Esophagus (tissue), 2 donors: ENCODE results near the gene CROCC2. TPM values are rescaled to one million over a fixed set of nuclear protein-coding genes. Genes with fewer than 3 reads are reported as not detected.

Source experiments
- H3K27ac ChIP-seq, 2 donors: one replicate each; pipeline ENCODE4 v1.5.1; 2013; ENCODE audit warnings: low read depth in 2 of 2, mild to moderate bottlenecking in 2 of 2, inconsistent platforms in 1 of 2, low read length in 1 of 2, moderate library complexity in 1 of 2
- H3K27me3 ChIP-seq, 2 donors: one replicate each; pipeline ENCODE4 v1.6.1; 2013; ENCODE audit warnings: low read length in 2 of 2, control low read depth in 1 of 2, mild to moderate bottlenecking in 1 of 2; ENCODE audit not compliant: insufficient read depth in 2 of 2, control insufficient read depth in 1 of 2
- H3K36me3 ChIP-seq, 2 donors: one replicate each; pipeline ENCODE4 v1.6.1; 2013; ENCODE audit warnings: low read length in 1 of 2; ENCODE audit not compliant: control insufficient read depth in 2 of 2, insufficient read depth in 2 of 2
- H3K4me1 ChIP-seq, 2 donors: one replicate each; pipeline ENCODE4 v1.6.1; 2013; ENCODE audit warnings: low read length in 1 of 2; ENCODE audit not compliant: control insufficient read depth in 2 of 2, insufficient read depth in 2 of 2
- H3K4me3 ChIP-seq, 2 donors: one replicate each; pipeline ENCODE4 v1.5.1; 2013; ENCODE audit warnings: low read length in 2 of 2, mild to moderate bottlenecking in 2 of 2, low read depth in 1 of 2, moderate library complexity in 1 of 2
- H3K9me3 ChIP-seq, 2 donors: one replicate each; pipeline ENCODE4 v1.6.1; 2013; ENCODE audit warnings: mild to moderate bottlenecking in 2 of 2, low read depth in 1 of 2, low read length in 1 of 2, moderate library complexity in 1 of 2; ENCODE audit not compliant: control insufficient read depth in 2 of 2, insufficient read depth in 1 of 2
- WGBS, 2 donors: extraction: QIAGEN DNeasy Blood & Tissue Kit; methylation state at CpG; one replicate each; pipeline ENCODE4 v1.1.7; 2013; 5-methylcytosine and 5-hydroxymethylcytosine counted together
- polyA plus RNA-seq, 2 donors: library from polyadenylated mRNA; stranded (reverse); fragments of 200-250 nt; gene quantifications; one replicate each; pipeline ENCODE4 v1.2.3, GENCODE V29; 2013
- donor health status: healthy with polysubstance abuse.
- donor health status: Bipolar disorder and iron deficiency.

Gene CROCC2
- under 1 TPM; 0.12 to 0.16 TPM for polyA plus RNA-seq

GRCh38 chr2:240906141-240906910 is at the start of gene CROCC2:
Gene CROCC2, plus strand, starts transcription at chr2:240906336. Its CDS starts 178 bp downstream, at chr2:240906514.
- Histone ChIP-seq H3K4me1 (peaks cover 3 to 20% of the 10 kb centered on the region in 2 donors), H3K27ac (no peak within 1 kb of the TSS), H3K27me3 (no peaks in the 10 kb centered on the region), H3K4me3 (no peak within 1 kb of the TSS), H3K36me3 (no peaks in the 10 kb centered on the region), H3K9me3 (no peaks in the 10 kb centered on the region)
- 38 to 55% methylated on average over 23 of the region's 23 CpGs for WGBS, 2 donors

DNA sequence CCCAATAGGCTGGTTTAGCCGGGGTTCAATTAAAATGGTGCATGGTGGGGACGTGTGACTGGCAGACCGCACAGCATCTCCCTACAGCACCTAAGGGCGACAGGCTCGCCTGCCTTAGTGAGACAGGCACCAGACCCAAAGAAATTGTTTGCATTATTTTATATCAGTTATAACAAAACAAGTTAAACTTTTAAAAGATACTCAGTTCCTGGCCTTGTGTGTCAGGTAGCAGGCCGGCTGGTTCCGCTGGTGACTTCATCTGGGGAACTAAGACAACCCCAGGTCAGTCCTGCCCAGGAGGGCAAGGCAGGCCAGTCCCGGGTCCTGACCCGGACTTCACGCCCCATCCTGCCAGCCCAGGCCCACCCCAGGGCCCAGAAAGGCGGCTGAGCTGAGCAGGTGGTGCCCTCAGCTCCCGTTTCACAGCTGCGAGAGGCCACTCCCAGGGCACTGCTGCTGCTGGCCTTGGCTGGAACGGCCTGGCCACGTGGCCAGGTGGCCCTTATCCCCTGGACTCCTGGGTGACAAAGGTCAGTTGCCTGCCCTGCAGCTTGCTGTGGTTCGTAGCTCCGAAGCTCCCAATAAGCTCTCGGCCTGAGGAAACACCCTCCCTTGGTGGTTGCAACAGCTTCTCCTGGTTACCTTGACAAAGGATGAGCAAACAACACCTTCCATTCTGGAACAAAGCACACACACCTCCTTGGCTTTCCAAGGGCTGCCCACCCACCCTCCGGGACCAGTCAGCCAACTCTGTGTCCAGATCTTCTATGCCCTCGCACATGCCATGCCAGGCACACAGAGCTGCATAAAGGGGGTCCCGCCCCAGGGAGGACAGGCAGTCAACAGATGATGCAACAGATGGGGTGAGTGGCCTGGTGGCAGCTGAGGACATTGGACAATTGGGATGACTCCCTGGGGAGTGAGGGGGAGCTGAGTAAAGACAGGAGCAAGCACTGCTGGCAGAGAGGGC is 48.8 kb upstream of the CROCC2 start:
- Histone ChIP-seq H3K27me3 (no peaks in the 10 kb centered on the region), H3K9me3 (no peaks in the 10 kb centered on the region), H3K36me3 (no peaks in the 10 kb centered on the region), H3K27ac (no peak overlapping the region), H3K4me3 (no peak overlapping the region), H3K4me1 (no peaks in the 10 kb centered on the region)
- WGBS, 2 donors = 78 to 80% methylated on average over 21 of the region's 21 CpGs

DNA sequence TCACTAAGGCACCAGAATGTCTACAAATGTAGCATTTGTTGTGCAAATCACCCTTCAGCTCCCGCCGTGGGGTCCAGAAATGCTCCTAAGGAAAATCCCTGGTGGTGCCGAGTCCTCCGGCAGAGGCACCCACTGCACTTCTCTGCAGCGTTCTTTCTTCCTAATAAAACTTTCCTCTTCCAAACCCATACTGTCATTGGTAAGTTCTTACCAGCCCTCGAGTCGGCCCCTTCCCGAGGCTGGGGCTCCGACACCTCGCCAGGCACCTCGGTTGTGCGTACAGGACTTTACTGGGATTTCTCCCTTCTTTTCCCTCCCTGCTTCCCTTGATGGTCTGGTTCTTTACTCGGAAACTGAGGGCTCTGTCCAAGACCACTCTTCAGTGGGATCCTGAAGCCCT is 47.8 kb upstream of the CROCC2 start:
- Histone ChIP-seq H3K36me3 (no peaks in the 10 kb centered on the region), H3K9me3 (no peaks in the 10 kb centered on the region), H3K4me1 (no peaks in the 10 kb centered on the region), H3K27ac (no peak overlapping the region), H3K27me3 (no peaks in the 10 kb centered on the region), H3K4me3 (no peak overlapping the region)
- WGBS, 2 donors = 86 to 95% methylated on average over 13 of the region's 13 CpGs

DNA sequence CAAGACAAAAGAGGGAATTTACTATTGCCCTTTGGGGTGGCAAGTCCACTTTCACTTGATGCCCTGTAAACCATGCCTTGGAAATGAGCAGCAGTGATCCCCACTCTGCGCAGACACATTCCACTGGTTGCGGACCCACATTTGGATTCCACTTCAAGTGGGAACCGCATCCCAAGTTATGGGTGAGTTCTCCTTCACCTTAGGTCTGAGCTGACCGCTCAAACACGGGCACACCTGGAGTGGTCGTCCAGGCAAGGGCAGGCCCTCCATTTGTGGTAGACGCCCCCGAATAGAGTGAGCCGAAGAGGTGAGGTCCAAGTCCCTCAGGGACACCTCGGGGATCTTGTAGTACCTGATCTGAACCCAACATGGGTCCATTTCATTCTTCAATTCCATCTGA is 47.3 kb upstream of the CROCC2 start:
- WGBS, 2 donors = 90 to 92% methylated on average over 10 of the region's 10 CpGs
- no peaks in the 10 kb centered on the region for H3K4me1 ChIP-seq
- H3K9me3 ChIP-seq = no peaks in the 10 kb centered on the region

DNA sequence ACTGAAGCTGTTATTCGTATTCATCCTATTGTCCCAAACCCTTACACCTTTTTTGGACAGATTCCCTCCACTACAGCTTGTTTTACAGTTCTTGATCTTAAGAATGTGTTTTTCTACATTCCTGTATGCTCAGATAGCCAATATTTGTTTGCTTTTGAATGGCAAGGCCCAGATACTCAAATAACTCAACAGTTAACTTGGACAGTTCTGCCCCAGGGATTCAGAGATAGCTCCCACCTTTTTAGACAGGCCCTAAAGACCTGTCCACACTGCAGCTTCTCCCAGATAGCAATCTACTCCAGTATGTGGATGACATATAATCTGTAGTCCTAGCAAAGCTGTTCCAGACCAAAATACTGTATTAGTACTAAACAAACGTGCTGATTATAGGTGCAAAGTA is 44.6 kb upstream of the CROCC2 start:
- Histone ChIP-seq H3K36me3 (no peaks in the 10 kb centered on the region), H3K4me1 (no peaks in the 10 kb centered on the region), H3K27ac (no peak overlapping the region), H3K27me3 (no peaks in the 10 kb centered on the region), H3K9me3 (no peaks in the 10 kb centered on the region), H3K4me3 (no peak overlapping the region)
- WGBS, 2 donors = 83 to 84% methylated on average over 2 of the region's 2 CpGs

More for the DNA sequence above, 47.3 kb upstream of the CROCC2 start:
- Histone ChIP-seq H3K27ac (no peak overlapping the region), H3K36me3 (no peaks in the 10 kb centered on the region), H3K4me3 (no peak overlapping the region), H3K27me3 (no peaks in the 10 kb centered on the region)

DNA sequence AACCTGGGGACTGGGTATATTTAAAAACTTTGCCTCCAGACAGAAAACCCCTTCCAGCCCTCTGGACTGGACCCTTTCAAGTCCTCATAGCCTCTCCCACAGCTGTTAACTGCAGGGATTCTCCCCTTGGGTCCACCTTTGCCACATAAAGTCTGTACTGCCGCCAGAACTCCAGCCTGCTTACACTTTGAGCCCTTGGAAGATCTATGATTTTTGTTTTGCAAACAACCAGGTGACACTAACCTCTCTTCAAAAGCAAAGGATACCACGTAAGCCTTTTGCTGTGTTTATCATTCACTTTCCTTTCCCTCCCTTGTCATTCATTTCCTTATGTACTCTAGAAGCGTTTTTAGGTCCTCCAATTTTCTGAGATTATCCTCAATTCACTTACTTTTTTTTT is 41.7 kb upstream of the CROCC2 start:
- Histone ChIP-seq H3K27me3 (no peaks in the 10 kb centered on the region), H3K27ac (no peak overlapping the region), H3K36me3 (no peaks in the 10 kb centered on the region), H3K9me3 (no peaks in the 10 kb centered on the region), H3K4me1 (no peaks in the 10 kb centered on the region), H3K4me3 (no peak overlapping the region)
- 81 to 82% methylated on average over 3 of the region's 3 CpGs for WGBS, 2 donors

DNA sequence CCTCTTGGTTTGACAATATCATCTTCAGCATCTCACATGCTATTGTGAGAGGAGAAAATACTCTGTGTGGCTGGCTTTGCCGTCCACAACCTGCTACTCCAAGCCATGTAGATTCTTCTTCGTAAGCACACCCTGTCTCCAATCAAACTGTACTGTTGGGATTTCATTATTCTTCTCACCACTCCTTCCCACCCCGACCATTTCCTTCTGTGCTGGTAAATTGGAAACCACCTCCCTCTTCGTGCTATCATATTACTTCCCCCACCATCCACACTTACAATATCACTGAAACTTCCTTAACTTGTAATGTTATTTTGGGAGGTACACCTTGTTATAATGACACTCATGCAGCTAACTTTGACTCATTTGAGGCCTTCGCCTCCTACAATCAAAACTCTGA is 40.7 kb upstream of the CROCC2 start:
- H3K4me3 ChIP-seq = no peak overlapping the region
- H3K4me1 ChIP-seq = no peaks in the 10 kb centered on the region
- no peak overlapping the region for H3K27ac ChIP-seq
- 73 to 81% methylated on average over 5 of the region's 5 CpGs for WGBS, 2 donors
- H3K9me3 ChIP-seq = no peaks in the 10 kb centered on the region
- H3K36me3 ChIP-seq = no peaks in the 10 kb centered on the region
- H3K27me3 ChIP-seq = no peaks in the 10 kb centered on the region

GRCh38 chr2:240868286-240869108 is 37.6 kb upstream of the CROCC2 start, which contains the start of gene AGXT:
Gene AGXT, plus strand, starts transcription at chr2:240868824. Its CDS starts 42 bp downstream, at chr2:240868866.
- no peaks in the 10 kb centered on the region for H3K4me1 ChIP-seq
- H3K36me3 ChIP-seq = no peaks in the 10 kb centered on the region
- 77 to 83% methylated on average over 21 of the region's 21 CpGs for WGBS, 2 donors
- H3K27ac ChIP-seq = no peak within 1 kb of the TSS
- no peaks in the 10 kb centered on the region for H3K27me3 ChIP-seq
- H3K9me3 ChIP-seq = peaks cover 0 to 3% of the 10 kb centered on the region in 2 donors
- no peak within 1 kb of the TSS for H3K4me3 ChIP-seq
